IPS DF 19.7 (cell line): Measurements from ENCODE around the gene TDRD3.
"Not testable (repeated sequence)": the region's sequence is repeated elsewhere in the genome, so short reads cannot be mapped to it uniquely, and the experiment has no call there.

Source experiments
- DNase-seq: peaks from one replicate; pipeline ENCODE4 v3.0.0-alpha.2; 2013; ENCODE audit warnings: low read depth, low spot score

TDRD3 gene

DNA sequence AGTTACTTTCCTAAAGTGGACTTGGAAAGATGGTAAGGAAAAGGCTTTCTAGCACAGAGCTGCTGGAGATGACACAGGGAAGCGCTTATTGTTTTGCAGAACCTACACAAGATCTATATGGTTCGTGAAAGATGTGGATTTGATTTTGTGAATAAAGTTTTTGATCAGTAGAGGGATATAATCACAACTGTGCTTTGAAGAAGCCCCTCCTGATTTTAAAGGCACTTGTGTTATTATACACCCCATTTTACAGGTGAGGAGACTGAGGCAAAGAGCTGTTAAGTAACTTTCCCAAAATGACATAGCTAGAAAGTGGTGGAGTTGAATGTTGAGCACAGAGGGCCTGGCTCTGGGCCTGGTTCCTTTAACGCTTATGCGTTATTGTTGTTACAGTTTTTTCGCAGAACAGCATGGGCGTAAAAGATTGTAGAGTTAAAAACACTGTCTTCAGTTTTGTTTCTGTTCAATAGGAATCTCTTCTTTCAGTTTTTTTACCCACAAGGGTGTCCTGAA, 1.4 kb downstream of the TDRD3 start:
- DNase-seq, result no peak

DNA sequence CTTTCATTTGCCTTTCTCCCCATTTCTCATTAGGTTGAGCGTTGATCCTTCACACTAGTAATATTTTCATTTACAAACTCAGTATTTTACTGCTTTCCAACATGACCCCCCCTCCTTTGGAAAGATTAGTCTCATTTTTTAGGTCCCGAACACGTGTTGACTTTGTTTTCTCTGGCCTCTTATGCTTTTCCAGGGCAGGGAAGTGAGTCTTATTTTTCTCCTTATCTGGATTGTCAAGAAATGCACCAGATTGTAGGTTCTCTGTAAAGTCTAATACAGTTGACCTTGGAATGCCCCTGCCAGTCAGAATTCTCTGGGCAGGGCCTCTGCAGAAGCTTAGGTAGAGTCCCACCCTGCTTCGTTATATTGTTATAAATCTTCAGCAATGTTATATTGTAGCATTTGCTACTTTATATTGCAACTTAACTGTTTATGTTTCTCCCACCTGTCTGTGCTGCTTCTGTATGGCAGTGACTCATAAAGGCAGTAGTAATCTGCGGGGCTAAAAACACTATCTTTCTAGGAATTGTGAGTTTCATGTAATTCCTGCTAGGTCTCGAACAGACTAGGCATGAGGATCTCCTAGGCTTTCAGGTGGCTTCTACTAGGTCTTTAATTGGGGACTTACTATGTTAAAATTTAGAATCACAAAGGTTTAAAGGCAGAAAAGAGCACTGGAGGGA, 2.0 kb downstream of the TDRD3 start:
- DNase-seq, result no peak

DNA sequence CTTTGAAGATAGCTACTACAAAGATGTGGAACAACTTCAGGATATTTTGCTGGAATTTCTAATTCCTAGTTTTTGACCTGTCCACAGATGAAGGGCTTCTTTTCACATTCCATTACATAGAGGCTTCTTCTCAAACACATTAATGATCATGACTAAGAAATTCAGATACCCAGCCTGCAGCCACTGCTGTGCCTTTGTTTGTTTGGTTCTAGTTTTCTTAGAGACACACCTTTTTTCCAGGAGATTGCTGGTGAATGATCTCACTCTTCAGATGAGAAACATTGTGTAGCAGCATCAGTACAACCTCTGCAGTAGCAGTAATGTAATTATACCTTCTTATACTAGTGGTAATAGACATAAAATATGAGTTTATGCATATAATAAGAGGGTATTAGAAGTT, 5.0 kb downstream of the TDRD3 start:
- DNase-seq, result no peak

DNA sequence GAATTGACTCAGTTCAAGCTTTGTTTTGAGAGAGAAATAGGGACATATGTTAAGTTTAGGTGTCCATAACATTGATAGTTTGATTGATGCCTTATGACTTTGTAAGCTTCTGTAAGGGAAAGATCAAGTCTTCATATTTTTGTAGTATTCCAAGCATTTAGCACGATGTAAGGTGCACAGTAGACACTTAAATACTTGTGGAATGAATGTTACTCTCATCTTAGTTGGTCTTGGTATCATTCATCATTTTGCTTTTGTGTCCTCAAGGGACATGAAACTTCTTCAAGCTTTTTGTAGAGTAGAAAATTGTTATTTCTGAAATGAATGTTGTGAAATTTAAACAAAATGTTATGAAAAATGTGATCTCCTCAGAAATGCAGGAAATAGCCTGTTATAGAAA, 10.1 kb downstream of the TDRD3 start:
- DNase-seq, result no peak

DNA sequence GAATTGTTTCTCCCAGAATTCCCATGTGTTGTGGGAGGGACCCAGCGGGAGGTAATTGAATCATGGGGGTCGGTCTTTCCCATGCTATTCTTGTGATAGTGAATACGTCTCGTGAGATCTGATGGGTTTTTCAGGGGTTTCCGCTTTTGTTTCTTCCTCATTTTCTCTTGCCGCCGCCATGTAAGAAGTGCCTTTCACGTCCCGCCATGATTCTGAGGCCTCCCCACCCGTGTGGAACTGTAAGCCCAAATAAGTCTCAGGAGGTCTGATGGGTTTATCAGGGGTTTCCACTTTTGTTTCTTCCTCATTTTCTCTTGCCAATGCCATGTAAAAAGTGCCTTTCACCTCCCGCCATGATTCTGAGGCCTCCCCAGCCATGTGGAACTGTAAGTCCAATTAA, 10.8 kb downstream of the TDRD3 start:
- DNase-seq, result not testable (repeated sequence)

DNA sequence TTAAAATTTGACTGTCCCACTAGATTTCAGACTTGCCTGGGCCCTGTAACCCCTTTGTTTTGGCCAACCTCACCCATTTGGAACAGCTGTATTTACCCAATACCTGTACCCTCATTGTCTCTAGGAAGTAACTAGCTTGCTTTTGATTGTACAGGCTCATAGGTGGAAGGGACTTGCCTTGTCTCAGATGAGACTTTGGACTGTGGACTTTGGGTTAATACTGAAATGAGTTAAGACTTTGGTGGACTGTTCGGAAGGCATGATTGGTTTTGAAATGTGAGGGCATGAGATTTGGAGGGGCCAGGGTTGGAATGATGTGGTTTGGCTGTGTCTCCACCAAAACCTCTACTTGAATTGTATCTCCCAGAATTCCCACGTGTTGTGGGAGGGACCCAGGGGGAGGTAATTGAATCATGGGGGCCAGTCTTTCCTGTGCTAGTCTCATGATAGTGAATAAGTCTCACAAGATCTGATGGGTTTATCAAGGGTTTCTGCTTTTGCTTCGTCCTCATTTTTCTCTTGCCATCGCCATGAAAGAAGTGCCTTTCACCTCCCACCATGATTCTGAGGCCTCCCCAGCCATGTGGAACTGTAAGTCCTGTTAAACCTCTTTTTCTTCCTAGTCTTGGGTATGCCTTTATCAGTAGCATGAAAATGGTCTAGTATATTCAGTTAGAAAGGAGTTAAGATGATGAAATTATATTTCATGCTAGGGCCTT, 12.7 kb downstream of the TDRD3 start:
- not testable (repeated sequence) for DNase-seq

DNA sequence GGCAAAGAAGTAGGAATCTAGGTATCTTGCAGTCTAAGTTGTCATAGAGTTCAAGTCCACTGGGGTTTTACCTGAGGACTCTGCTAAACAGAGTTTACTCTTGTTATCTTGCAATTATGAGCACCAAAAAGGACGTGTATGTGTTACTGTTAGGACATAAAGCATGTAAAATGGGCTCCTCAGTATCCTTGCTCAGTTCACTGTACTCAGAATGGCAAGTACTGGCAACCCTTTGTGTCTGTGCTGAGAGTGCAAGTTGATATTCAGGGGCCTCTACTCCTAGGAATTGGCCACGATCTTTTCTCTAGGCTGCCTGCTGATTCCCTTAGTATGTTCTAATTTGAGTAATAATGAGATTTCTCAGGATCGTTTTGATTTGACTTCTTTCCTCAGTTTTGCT, 13.3 kb downstream of the TDRD3 start:
- no peak for DNase-seq

DNA sequence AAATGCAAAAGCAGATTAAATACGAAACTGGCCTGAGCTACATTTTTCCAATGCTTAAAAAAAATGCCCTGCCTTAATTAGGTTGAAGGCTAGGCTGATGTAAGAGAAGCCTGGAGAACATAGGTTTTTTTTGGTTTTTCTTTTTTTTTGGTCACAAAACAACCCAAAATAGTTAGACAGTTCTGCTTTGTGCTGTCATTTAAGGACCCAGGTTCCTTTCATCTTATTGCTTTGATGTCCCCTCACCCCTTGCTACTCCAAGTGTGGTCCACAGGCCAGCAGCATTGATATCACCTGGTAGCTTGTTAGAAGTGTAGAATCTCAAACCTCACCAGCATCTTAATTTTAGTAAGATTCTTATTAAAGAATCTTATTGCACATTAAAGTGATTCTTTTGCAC, 14.4 kb downstream of the TDRD3 start:
- DNase-seq, result no peak

DNA sequence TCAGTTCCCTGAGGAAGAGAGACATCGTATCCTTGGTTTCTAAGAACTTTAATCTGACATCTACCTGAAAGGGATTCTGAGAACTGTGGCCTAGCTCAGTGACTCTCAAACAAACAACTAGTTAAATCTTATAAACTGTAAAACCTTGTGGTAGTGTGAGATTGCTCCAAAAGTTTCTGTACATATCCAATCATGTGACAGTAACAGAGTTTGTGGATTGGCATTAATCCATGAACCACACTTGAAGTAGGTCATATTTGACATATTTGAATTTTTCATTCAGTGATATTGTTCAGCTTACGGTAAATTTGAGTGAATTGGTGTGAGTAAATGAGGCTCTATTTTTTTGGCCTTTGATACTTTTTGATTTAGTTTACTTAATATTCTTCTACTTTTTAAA, 15.0 kb downstream of the TDRD3 start:
- no peak for DNase-seq

DNA sequence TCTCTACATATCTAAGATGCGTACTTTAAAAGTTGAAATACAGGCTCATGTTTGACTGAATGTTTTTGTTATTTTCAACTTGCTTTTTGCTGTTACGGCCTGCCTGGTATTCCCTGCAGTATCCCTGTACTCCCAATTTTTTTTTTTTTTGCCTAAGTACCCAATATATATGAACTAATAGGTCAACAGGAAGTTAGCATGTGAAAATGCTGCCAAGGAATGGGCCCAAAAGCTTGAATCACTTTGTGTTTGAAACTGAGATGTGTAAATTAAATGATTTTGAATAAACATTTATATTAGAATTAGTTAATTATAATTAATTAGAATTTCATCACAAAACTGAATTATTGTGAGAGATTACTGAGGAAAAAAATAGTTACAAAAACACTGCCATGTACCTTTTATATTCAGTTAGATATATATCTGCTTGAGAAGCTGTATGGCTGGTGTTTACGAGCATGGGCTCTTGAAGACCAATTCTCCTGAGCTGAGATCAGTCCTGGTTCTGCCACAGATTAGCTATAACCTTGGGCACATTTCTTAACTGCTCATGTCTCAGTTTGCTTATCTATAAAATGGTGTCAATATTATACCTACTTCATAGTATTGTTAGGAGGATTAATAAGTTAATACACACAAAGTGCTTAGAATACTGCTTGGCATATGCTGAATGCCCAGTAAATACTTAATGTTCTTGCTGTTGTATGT, 16.0 kb downstream of the TDRD3 start:
- no peak for DNase-seq

DNA sequence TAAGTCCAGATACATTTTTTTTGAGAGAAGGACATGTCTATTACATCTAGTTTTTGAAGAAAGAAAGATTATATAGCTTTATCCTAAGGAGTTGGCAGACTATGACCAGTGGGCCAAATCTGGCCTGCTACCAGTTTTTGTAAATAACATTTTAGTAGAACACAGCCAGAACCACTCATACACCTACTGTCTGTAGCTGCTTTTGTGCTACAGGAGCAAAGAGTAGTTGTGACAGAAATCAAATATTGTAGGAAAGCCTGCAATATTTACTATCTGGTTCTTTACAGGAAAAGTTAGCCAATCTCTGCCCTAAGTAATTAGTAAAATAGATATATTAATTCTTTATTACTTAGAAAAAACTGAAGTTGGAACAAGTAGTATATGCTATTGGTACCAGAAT, 17.2 kb downstream of the TDRD3 start:
- DNase-seq, result no peak

DNA sequence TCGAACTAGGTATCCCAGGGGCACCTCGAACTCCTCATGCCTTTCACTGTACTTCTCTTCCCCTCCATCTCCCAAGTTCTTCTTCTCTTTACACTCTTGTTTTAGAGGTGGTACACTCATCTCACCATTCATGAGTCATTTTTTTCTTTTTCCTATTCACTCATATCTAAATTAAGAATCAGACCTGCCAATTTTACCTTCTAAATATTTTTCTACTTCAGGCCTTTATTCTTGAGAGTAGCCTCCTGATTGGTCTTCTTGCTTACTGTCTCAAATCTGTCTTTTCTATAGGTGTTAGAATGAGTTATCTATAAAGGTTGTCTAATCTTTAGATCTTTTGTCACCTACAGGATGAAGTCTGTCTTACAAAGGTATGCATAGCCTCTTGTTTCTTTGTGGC, 20.7 kb downstream of the TDRD3 start:
- DNase-seq, result no peak

DNA sequence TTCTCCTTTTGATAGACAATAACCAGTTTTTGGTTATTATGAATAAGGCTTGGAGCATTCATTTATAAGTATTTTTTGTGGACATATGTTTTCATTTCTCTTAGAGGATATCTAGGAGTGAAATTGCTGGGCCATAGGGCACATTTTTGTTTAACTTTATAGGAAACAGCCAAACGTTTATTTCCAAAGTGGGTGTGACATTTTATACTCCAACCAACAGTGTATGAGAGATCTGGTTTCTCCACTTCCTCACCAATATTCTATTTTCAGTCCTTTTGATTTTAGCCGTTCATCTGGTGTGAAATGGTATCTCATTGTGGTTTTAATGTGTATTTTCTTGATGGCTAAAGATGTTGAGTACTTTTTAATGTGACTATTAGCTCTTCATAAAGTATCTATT, 21.9 kb downstream of the TDRD3 start:
- DNase-seq, result no peak

DNA sequence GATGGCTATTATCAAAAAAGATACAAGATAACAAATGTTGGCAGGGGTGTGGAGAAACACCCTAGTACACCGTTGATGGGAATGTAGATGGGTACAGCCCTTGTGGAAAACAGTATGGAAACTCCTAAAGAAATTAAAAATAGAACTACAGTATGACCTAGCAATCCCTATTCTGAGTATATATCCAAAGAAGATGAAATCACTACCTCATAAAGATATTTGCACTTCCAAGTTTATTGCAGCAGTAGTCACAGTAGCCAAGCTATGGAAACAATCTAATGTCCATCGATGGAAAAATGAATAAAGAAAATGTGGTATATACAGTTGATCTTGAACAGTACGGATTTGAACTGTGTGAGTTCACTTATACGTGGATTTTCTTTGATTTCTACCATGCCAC, 28.3 kb downstream of the TDRD3 start:
- DNase-seq, result no peak

DNA sequence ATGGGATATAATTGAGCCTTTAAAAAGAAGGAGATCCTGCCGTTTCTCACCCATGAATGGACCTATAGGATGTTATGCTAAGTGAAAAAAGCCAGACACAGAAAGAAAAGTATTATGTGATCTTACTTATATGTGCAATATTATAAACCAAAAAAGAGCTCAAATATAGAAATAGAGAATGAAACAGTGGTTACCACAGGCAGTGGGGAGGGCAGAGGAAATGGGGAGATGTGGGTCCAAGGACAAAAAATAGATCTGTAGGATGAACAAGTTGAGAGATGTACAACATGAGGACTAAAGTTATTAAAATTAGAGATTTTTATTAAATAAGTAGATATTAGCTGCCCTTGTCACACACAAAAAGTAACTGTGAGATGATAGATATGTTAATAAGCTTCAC, 29.1 kb downstream of the TDRD3 start:
- DNase-seq, result no peak

DNA sequence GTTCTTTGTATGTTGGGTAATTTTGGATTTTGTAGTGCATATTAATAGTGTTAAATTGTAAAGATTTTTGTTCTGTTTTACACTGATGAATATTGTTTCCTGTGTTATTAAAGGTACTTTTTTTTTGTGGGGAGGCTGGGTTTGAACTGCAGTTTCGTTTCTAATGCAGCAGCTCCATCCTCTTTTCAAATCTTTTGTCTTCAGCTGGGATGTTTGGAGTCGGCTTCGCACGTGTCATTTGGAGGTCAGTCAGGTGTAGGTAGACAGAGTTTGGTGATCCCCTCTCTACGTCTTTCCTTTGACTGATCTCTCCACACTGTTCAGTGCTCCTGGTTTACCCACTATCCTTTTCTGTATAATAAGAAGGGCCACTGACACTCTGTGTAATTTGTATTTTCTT, 30.3 kb downstream of the TDRD3 start:
- DNase-seq, result no peak

DNA sequence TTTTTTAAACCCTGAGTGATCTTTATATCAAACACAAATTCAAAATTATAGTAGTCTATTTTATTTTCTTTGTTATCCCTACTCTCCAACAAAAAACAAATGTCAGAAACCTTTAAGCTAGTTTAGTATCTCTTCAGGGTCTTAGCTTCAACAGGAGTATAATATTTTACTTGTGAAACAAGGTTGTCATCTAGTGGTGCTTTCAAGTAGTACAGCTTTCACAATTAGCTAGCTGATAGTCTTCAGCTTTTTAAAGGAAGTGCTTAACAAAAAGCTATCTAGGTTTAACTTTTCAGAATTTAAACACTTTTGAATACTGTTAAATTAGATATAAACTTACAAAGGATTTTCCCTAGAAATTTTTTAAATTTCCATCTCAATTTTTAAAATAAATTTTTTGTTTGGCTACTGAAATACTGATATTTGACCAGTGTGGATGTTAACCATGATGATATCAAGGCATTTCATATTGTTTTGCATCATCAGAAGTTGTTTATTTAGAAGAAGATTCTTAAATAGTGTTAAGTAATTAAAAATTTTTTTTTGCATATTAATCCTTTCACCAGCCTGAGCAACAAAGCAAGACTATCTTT, 34.2 kb downstream of the TDRD3 start:
- DNase-seq, result no peak

DNA sequence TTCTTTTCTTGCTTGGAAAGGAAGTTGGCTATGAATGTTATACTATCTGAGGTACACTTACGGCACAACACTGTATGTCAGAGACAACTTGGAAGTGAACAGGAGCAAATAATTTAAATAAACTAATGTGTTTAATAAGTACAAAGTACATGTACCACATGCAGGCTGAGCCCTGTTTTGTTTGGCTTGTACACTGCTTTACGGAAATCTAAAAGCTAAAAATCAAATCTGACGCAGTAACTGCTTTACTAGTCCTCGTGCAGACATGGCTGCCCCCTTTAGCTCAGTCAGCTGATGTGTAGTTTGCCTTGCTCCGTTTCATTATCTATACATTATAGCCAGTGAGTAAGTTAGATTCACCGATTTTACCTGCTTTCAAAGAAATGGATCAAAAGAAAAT, 36.5 kb downstream of the TDRD3 start:
- no peak for DNase-seq

DNA sequence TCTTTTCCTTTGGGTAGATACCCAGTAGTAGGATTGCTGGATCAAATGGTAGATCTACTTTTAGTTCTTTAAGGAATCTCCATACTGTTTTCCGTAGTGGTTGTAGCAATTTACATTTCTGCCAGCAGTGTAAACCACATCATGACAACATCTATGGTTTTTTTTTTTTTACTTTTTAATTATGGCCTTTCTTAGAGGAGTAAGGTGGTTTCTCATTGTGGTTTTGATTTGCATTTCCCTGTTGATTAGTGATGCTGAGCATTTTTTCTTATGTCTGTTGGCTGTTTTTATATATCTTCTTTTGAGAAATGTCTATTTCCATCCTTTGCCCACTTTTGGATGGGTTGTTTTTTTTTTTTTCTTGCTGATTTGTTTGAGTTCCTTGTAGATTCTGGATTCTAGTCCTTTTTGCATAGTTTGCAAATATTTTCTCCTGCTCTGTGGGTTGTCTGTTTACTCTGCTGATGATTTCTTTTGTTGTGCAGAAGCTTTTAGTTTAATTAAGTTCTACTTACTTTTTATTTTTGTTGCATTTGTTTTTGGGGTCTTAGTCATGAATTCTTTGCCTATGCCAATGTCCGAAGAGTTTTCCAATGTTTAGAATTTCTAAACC, 38.8 kb downstream of the TDRD3 start:
- no peak for DNase-seq

DNA sequence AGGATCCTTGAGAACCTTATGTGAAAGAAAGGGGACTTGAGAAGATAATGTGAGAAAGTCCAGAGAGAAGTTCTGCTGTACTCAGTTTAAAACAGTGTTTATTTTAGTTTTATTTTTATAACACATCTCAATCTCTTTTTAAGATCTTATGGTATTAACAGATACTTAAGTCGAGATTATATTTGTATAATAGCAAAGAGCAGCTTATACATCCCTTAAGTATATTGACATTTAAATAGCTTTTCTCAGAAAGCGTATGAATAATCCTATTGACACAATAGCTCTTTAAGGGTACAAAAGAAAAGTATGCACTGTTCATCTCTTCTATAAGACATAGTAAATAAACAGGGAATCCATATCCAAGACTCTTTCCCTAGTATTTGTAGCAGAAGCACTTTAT, 42.2 kb downstream of the TDRD3 start:
- no peak for DNase-seq

DNA sequence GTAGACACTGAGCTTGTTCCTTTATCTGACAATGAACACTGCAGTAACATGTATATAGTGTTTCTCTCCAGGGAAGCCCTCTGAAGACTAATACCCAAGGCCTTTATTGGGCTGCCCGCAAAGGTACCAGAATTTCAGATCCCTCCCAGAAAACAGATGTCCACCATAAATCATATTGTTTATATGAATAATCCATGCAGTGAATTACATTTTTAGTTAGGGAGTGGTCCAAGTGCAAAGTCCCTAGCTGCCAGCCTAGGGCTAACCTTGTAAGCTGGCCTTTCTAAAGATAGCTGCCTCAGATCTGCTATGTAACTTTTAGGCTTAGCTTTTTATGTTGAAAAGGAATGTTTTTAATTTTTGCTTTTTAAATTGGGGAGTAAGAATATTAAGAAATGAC, 44.7 kb downstream of the TDRD3 start:
- DNase-seq, result no peak

DNA sequence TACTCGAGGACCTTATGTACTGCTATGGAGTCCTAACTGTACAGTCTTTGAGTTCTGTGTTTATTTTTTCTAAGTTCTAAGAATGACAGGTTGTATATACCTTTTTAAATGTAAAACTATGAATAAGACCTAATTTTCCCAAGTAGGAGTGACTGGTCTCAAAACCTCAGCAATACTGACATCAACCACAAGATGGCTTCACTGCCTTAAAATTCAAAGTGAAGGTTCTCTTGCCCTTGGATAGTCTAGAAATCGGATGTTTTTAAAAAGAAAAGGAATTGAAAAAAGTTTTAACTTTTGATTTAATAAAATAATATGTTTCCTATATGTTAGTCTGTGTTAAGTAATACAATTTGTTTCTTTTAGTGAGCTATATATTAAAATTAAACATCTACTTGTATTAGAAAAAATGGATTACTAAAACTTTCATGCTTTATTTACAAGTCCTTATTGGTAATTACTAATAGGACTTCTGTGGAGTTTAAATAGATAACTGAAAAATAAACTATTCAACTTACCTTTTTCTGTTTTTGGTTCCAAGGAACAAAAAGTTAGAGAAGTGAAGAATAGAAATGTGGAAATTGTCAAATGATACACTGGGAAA, 52.0 kb downstream of the TDRD3 start:
- DNase-seq, result no peak
